ENCODE results near the gene IFT22. TPM values are rescaled to one million over a fixed set of nuclear protein-coding genes. Genes with fewer than 3 reads are reported as not detected.

The IFT22 gene
- total and polyA plus RNA-seq, 2 of the 8 experiments (the other 6 are each of a cell fraction or from before 2014, with no cell fraction given): 17.7 to 18.9 TPM

DNA sequence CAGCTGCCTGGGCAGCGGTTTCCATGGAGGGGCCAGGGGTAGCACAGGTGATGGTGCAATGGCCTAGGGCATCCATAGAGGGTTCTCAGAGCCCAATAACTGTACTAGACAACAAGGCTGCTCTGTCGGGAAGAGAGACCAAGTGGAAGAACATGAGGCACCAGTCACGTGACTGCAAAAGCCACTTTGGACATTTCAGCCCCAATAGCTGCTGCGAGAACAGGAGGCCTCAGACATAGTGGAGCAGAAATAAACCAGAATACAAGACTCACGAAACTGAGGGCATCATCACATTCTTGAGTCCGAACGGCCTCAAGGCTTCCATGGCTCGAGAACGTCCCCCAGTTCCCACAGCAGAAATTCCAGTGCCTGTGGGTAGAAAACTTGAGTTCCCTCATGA is 44.5 kb downstream of the IFT22 start:
- H4K8ac ChIP-seq (ENCODE audit: extremely low read depth, insufficient read depth, low read length): no peak overlapping the region
- H3K9ac ChIP-seq (replicated peaks in 1 of 4; ENCODE audit: extremely low read depth in 1 of 4, low read depth in 3 of 4, low read length in 3 of 4): no peak overlapping the region
- peaks cover 0 to 5% of the 10 kb centered on the region in 2 experiments for H4K20me1 ChIP-seq (replicated peaks in 1 of 2; ENCODE audit: control insufficient read depth in 1 of 2, insufficient read depth in 2 of 2, low read length in 2 of 2)
- no peaks in the 10 kb centered on the region for H3K79me2 ChIP-seq (ENCODE audit: control insufficient read depth in 1 of 2, insufficient read depth in 2 of 2, low read length in 2 of 2)
- no peak overlapping the region for H2AK5ac ChIP-seq (ENCODE audit: low read depth, low read length)
- peaks cover 7 to 23% (median 13%) of the 10 kb centered on the region in 4 experiments; a peak in 6 of 8 replicates for H3K36me3 ChIP-seq (ENCODE audit: control insufficient read depth in 2 of 4, insufficient read depth in 4 of 4, low read length in 3 of 4)
- 0 out of 2 replicates have a peak, but pooled peaks cover 3% of the 10 kb centered on the region for H3K79me1 ChIP-seq (ENCODE audit: low read depth, low read length)
- no peak overlapping the region for H3K56ac ChIP-seq (replicated peaks; ENCODE audit: insufficient read length, low read depth, low read length)
- no peak for DNase-seq (ENCODE audit: low read depth in 1 of 2, low spot score in 2 of 2)
- CTCF ChIA-PET (ENCODE audit: partially characterized antibody): interaction anchor here (1.2 to 2.1 kb wide), 3 partner anchors 8 to 33 kb away, joined by 3 to 10 read pairs (median 4); no protein-coding TSS in a partner anchor
- no peak overlapping the region for H4K91ac ChIP-seq (replicated peaks; ENCODE audit: insufficient read length, low read length)
- H3K4ac ChIP-seq (replicated peaks; ENCODE audit: insufficient read length, low read depth, low read length): no peak overlapping the region
- POLR2A ChIA-PET (ENCODE audit: partially characterized antibody): interaction anchor here (0.9 to 1.8 kb wide), 5 partner anchors 8 to 75 kb away, joined by 3 to 6 read pairs (median 3); no protein-coding TSS in a partner anchor
- TF ChIP-seq CTBP2 (IDR thresholded peaks at IDR 0.05; ENCODE audit: borderline replicate concordance, insufficient read depth, insufficient read length, low read length) (no peak), SP1 (IDR thresholded peaks at IDR 0.05; ENCODE audit: low read depth, low read length) (no peak), SIX5 (IDR thresholded peaks at IDR 0.05; ENCODE audit: low read depth, low read length) (no peak), TBP (IDR thresholded peaks at IDR 0.05; ENCODE audit: low read depth, low read length) (no peak), RXRA (IDR thresholded peaks at IDR 0.05; ENCODE audit: insufficient read depth, low read depth, low read length) (no peak), CREB1 (IDR thresholded peaks at IDR 0.05) (no peak), SUZ12 (IDR thresholded peaks at IDR 0.05; ENCODE audit: low read length) (no peak)
- H2BK20ac ChIP-seq (ENCODE audit: low read length): no peak overlapping the region
- H3K27me3 ChIP-seq (replicated peaks in 1 of 4; ENCODE audit: control insufficient read depth in 3 of 4, extremely low read depth in 1 of 4, insufficient read depth in 3 of 4, low read length in 3 of 4): no peaks in the 10 kb centered on the region
- no peaks in the 10 kb centered on the region for H3K9me3 ChIP-seq (ENCODE audit: insufficient read depth in 2 of 2, low read depth in 1 of 2, low read length in 1 of 2)
- H3K14ac ChIP-seq (ENCODE audit: insufficient read length): no peak overlapping the region
- H2AFZ ChIP-seq (ENCODE audit: low read length): no peak overlapping the region
- H2BK15ac ChIP-seq (ENCODE audit: low read length): no peak overlapping the region
- FAIRE-seq: no peak
- H3K4me3 ChIP-seq (ENCODE audit: extremely low read depth in 1 of 4, insufficient read depth in 2 of 4, low read depth in 3 of 4, low read length in 4 of 4): no peak overlapping the region
- H3K18ac ChIP-seq (ENCODE audit: extremely low read depth, low read length): no peak overlapping the region
- H3K4me1 ChIP-seq (replicated peaks in 1 of 4; ENCODE audit: control insufficient read depth in 3 of 4, insufficient read depth in 4 of 4, low read length in 3 of 4): peaks cover 0 to 10% (median 6%) of the 10 kb centered on the region in 4 experiments; a peak in 3 of 7 replicates
- H3K23ac ChIP-seq (ENCODE audit: insufficient read length): no peak overlapping the region
- H4K5ac ChIP-seq (ENCODE audit: insufficient read length, low read depth, low read length): no peak overlapping the region
- no peaks in the 10 kb centered on the region; the same call in 1 of the 2 replicates for H3K23me2 ChIP-seq (ENCODE audit: low read depth, low read length)
- no peak overlapping the region for H3K4me2 ChIP-seq (ENCODE audit: insufficient read depth in 1 of 2, low read depth in 2 of 2, low read length in 2 of 2)
- WGBS, 2 experiments (ENCODE audit: extremely low coverage in 1 of 2, insufficient coverage in 1 of 2, insufficient read length in 1 of 2, insufficient replicate concordance in 2 of 2, low coverage in 1 of 2, low lambda C conversion rate in 2 of 2, missing lambda C conversion rate in 1 of 2): 86% methylated on average over 9 of the region's 9 CpGs; no CpG with 5 or more reads in 1 of the 2 experiments
- H2BK120ac ChIP-seq (replicated peaks; ENCODE audit: low read depth, low read length): no peak overlapping the region
- no peak overlapping the region for H2BK5ac ChIP-seq (ENCODE audit: low read depth, low read length)
- H2BK12ac ChIP-seq (ENCODE audit: low read depth, low read length): no peak overlapping the region
- no peak overlapping the region for H3K27ac ChIP-seq (ENCODE audit: low read depth, low read length)

Data from H1 (cell line).